ENCODE data around the gene NXF2B.
"Not testable (repeated sequence)": the region's sequence is repeated elsewhere in the genome, so short reads cannot be mapped to it uniquely, and the experiment has no call there.

NXF2B gene

GRCh38 chrX:102439908-102440307 is at the start of gene NXF2B:
Gene NXF2B, minus strand, starts transcription at chrX:102440008. Its CDS starts 59,972 bp downstream, at chrX:102380036.
- not testable (repeated sequence) for DNase-seq (ENCODE audit: low read depth in 2 of 2)

- not testable (repeated sequence) for DNase-seq (ENCODE audit: low read depth in 2 of 2)
Observed at GRCh38 chrX:102478765-102479164, 39.0 kb upstream of the NXF2B start.

- DNase-seq (ENCODE audit: low read depth in 2 of 2) = not testable (repeated sequence)
Observed at GRCh38 chrX:102471762-102472220, 32.0 kb upstream of the NXF2B start, which contains the start of gene TCP11X2. Gene TCP11X2, minus strand, starts transcription at chrX:102471812.

DNA sequence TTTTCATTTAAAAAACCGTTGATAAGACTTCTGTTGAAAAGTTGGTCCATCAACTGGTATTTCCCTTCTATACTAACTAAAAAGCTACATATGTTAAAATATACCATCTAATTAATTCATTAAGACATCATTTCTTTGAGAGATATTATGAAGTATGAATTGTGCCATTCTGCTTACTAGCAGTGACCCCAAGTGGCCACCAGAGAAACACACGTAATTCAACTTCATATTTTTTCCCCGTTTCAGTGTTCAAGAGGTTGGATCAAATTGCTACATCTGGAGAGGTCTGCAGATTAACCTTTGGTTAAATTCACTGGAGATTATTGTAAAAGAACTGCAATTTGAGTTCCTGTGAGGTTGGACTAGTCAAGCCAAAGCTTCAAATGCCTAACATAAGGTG is 30.4 kb upstream of the NXF2B start:
- not testable (repeated sequence) for DNase-seq (ENCODE audit: low read depth in 2 of 2)

GRCh38 chrX:102458615-102459014 is 18.8 kb upstream of the NXF2B start:
- DNase-seq (ENCODE audit: low read depth in 2 of 2) = not testable (repeated sequence)

DNA sequence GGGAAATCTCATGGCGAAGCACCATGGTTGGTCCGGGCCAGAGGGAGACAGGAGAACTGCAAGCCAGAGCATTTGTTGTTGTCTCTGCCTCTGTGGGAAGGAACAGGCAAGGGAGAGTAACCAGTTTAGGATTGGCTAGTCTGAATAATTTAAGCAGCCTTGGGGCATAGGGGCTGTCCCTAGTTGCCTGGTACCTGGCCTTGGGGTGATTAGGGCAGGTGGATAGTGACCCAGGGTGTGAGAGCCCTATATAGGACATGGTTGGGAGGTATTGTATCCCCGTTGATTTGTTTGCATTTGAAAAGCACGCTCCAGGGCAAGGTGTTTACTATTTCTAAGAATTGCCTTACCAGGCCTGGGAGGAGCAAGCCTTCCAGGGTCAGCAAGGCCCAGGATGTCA is 25.3 kb downstream of the NXF2B start:
- DNase-seq (ENCODE audit: low read depth in 2 of 2) = not testable (repeated sequence)

DNA sequence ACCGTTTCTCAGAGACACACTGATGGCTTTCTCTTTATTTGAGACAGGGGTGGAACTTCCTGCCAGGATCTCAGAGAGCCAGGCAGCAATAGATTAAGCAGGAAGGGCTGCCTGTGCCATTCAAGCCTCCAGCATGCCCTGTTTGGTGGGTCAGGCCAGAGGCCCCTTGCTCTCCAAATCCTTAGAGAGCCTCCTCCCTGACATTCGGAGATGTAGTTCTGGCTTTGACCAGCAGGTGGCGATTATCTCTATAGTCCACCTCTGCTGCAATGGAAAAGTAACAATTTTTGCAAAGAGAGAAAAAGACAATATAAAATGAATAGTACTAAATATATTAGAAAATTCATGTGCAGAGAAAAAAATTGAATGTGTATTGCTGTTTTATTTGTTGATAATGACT is 93.9 kb downstream of the NXF2B start:
- peak; percentile 45 to 53 for DNase-seq (ENCODE audit: low read depth in 2 of 2)

GRCh38 chrX:102341867-102342266 is 97.9 kb downstream of the NXF2B start:
- DNase-seq (ENCODE audit: low read depth in 2 of 2) = no peak

DNA sequence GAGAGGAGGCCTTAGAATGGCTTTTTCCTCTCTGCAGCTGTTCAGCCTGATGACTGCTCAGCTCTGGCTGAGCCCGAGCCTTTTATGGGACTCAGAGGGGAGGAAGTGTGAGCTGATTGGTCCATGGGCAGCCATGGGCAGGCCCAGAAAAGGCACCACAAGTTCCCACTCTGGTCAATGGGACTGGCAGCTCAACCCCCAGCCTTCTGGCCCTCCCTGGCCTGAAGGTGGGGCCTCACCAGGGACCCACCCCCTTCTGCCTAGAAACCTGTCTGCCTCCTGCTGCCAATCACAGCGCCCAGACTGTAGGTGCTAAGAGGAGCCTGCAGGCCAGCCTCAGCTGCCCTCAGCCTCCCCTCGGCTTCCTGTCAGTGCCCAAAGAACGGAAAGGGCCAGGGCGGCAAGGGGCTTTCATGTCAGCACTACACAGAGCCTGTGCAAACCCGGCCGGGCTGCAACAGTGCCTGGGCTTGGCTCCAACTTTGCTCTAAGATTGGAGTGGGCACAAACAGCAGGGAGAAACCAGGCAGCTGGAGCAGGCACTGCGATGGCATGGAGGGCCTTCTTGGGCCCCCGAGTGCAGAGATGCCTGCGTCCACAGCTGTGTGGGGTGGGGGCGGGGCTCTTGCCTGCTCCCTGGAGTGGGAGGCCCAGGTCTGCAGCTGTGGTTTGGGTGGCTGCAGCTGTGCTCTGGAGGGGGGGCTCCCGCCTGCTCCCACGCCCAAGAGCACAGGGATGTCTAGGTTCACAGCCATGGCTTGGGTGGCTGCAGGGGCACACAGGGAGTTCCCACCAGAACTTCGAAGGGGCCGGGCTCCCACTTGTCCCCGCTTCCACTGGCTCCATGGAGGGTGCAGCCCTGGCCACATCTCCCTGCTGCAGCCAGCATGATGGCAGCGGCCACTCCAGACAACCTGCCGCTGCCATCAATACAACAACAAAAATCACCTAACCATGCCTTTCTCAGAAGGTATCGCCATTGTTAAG is 100.2 kb downstream of the NXF2B start:
- no peak for DNase-seq (ENCODE audit: low read depth in 2 of 2)

DNA sequence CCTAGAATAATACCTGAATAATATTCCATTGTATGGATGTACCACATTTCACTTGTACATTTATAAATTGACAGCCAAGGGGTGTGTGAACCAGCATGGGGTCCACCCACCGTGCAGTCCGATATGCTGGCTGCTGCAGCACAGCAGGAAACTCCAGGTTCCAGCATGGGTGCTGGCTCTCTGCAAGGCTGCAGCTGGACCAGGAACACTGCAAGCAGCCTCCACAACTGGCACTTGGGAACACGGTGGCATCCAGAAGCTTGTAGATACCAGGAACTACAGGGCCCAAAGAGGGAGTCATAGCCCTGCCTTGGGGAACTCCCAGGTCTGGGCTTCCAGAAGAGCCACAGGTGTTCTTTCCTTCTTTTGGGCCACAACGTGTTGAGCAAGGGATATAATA is 101.6 kb downstream of the NXF2B start:
- DNase-seq (ENCODE audit: low read depth in 2 of 2) = no peak

Measured in stimulated activated CD8-positive, alpha-beta memory T cell treated with anti-CD3 and anti-CD28 coated beads, Interleukin-2, amount 100 ng/mL, for 48 hours (primary cell).